HG03280 (cell line): ENCODE data around the gene AGRP.

Experiments used
- ATAC-seq: cut with Tn5 transposase; IDR thresholded peaks from one replicate; pipeline ENCODE4 v1.9.1; 2021; ENCODE audit warnings: mild to moderate bottlenecking, moderate library complexity; ENCODE audit not compliant: unreplicated experiment

AGRP gene

DNA sequence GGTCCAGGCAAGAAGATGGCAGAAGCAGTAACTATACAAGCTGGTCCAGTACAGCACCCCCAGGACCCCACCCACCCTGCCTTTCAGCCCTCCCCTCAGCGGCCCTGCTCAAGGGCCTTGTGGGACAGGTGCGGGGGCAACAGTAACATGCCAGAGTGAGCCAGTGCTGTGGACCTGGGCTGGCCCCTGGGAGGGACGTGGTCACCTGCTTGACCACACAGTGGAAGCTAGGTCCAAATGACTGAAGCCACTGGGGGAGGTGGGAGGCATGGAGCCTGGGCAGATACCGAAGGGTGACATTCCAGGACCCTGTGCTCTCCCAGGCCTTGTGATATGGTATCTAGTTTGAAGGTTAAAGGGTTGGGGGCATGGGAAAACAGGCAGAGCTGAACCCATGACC lies 19.7 kb downstream of the AGRP start:
- no peak for ATAC-seq

DNA sequence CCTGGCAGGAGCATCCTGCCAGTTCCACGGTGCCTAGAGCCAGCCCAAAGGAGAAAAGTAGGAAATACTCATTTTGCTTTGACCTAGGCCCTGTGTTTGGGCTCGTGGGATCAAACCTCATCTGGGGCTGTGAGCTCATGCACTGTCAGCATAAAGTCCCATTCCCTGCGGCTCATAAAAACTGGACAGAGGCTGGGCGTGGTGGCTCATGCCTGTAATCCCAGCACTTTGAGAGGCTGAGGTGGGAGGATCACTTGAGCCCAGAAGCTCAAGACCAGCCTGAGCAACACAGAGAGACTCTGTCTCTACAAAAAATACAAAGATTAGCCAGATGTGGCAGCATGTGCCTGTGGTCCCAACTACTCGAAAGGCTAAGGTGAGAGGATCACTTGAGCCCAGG lies 20.3 kb downstream of the AGRP start:
- no peak for ATAC-seq

DNA sequence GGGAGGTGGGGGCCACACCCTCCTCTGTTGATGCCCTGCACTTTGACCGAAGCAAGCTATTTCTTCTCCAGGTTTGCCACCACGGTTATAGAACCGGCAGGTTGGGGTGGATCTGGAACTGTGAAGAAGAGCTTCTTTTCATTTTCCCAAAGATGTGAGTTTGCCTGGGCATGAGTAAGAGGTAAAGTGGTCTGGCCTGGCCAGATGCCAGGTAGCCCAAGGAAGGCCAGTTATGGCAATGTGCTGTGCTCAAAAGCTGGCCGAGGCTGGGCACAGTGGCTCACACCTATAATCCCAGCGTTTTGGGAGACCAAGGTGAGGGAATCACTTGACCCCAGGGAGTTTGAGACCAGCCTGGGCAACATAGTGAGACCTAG lies 21.1 kb downstream of the AGRP start:
- no peak for ATAC-seq

GRCh38 chr16:67461600-67462278 lies 21.6 kb downstream of the AGRP start:
- ATAC-seq, result no peak

- ATAC-seq, result no peak
Observed at GRCh38 chr16:67460961-67461360, 22.4 kb downstream of the AGRP start.

- ATAC-seq, result no peak
Observed at GRCh38 chr16:67460168-67460567, 23.2 kb downstream of the AGRP start.

DNA sequence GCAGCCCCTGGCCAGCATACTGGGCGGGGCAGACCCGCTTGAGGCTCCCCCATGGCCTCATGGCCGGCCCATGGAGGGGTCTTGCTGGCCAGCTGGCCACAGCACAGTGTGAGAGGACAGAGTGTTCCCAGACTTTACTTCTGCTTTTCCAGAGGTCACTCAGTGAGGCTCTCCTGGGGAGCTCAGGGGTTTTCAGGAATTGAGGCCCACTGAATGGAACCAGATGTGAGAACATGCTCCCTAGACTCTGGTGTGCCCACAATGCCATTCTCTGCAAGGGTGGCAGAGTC lies 23.5 kb downstream of the AGRP start:
- no peak for ATAC-seq

- no peak for ATAC-seq
Observed at GRCh38 chr16:67459066-67459860, 24.1 kb downstream of the AGRP start.

GRCh38 chr16:67458121-67458641 lies 25.2 kb downstream of the AGRP start:
- ATAC-seq, result no peak

DNA sequence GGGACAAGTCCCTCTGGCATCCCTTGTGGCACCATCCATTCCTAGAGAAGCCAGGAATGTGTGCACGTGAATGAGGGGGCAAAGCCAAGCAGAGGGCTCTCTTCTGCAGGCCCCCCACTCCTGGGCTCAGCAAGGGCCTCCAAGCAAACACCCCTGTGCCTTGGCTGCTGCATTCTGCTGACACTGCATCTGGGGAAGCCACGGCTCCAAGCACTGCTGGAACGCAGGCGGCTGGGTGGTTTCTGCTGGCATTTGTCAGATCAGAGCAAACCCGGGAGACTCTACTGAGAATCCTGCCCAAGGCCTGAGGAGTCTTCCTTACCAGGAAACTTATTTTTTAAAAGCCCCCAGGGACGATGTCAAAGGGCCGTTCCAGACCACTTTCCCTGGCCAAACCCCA lies 25.7 kb downstream of the AGRP start:
- ATAC-seq, result no peak

DNA sequence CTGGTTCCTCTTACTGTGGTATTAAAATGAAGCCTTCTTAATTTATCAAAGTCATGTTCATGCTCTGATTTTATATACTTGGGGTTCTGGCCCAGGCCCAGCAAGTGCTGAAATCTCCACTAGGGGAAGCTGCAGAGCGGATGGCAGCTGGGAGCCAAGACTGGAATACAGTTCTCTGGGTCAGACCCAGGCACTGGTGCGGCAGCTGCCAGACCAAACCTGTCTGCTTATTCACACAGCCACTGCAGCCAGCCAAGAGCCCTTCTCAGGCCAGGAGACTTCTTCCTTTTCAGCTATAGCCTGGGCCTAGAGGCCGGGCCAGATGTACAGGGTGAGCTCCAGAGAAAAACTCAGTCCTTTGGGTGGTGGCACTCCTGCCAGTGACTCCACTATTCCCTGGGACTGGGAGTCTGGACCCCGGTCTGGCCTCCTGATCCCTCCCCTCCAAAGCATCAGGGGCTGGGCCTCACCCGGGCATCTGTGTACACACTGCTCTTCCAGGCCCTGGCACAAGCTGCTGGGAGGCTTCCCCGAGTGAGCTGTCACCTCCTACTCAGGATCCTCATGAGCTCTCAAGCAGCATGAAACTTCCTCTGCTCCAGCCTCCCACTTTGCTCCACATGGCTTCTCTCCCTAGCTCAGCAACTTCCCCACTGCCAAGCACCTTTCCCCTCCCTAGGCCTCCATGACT lies 26.8 kb downstream of the AGRP start:
- no peak for ATAC-seq

DNA sequence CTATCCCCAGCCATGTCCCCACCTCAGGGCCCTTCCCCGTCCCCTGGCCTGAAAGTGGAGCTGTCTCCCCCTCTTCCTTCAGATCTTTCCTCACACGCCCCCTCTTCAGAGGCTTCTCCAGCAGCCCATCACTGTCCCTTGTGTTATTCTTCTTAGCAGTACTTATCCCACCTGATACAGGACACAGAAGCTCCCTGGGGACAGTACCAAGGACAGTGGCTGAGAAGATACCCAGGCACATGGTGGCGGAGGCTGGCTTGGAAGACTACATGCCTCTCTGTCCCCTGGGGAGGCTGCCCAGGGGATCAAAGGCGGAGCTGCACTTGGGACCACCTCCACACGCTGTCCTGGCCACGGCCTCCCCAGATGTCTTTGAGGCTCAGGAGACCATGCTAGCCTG lies 28.5 kb downstream of the AGRP start:
- ATAC-seq, result no peak

DNA sequence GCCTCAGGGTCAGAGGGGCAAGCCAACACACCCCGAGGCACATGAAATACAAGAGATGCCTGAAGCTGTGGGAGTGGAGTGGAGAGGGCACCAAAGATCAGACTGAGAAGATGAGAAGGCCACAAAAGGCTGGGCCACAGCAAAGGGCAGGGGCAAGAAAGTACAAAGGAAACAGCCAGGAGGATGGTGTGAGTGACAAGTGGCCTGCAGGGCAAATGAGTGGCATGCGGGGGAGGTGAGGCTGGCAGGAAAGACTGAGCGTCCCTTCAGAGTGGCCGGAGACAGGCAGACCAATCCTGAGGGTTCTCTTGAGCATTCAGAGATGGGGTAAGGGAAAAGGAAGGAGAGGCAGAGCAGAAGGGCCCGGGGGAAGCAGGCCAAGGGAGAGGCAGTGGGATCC lies 29.2 kb downstream of the AGRP start:
- ATAC-seq, result no peak

DNA sequence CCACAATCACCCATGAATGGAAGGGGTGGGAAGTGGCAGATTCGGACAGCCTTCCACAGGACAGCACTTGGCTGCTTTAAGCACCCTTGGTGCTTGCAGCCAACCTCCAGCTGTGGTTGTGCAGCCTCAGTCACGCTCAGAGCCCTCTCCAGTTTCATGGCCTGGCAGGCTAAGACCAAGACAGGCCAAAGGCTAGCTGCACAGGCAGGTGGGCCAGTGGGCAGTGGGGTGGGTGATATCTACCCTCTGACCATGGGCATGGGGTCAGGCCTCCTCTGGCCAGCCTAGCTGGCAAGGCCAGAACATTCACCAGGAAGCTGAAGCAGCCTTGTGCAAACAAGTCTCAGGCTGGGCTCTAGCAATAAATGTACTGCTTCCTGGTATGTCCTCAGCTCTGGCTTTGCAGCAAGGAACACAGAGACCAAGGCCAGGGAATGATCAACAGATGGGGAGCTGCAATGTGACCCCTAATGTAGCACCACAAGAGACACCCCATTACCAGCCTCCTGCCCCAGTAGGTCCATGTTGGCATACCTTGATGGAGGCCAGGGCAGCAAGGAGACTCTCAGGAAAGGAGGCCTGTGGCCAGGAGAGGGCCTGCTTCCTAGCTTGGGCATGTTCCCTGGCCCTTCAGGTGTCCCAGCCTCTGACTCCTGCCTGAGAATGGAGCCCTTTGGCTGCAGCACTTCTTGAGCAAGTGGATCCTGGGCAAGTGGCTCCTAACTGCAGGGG lies 31.5 kb downstream of the AGRP start:
- ATAC-seq, result no peak

DNA sequence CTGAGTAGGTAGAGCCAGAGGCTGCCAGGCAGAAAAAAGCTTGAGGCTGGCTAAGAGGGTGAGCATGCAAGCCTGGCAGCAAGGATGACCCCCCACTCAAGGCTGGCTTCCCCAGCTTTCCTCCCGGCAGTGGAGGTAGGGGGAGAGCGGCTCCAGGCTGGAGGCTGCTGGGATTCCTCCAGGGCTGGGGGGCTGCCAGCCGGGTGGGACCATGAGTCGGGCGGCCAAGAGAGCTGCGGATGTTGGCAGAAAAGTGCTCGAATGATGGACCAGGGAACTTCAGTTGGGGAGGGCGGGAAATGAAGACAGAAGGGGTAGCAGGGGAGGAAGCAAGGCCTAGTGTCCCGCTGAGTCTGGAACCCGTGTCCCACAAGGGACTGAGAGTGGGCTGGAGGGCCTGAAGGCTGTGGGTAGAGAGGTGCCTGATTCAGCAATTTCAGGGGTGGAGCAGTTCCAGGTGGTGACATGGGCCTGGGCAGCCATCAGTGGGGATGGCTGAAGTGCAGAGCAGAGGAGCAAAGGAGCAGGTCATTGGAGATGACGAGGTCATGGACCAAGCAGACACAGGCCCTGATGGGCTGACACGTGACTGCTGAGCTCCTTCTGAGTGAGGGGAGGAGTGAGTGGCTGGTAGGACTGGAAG lies 32.2 kb downstream of the AGRP start:
- ATAC-seq, result no peak

- ATAC-seq, result no peak
Observed at GRCh38 chr16:67449739-67450138, 33.6 kb downstream of the AGRP start.

DNA sequence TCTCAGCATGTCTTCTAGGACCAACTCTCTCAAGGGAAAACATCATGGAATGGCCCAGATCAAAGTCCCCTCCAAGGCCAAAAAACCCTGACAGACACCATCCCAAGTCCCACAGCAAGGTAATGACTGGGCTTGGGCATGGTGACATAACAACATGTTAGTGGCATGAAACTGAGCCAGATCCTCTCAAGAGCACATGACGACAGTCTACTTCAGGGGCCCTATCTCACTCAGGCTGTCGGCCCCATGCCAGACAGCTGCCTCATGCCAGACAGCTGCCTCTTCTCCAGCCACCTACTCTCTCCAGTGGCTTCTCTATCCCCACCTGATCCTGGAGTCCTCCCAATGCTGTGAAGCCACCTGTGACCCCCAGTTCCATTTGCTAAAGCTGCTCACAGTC lies 34.0 kb downstream of the AGRP start:
- no peak for ATAC-seq

- ATAC-seq, result no peak
Observed at GRCh38 chr16:67448580-67448979, 34.8 kb downstream of the AGRP start.

GRCh38 chr16:67447508-67448076 lies 35.8 kb downstream of the AGRP start:
- peak; percentile 54 for ATAC-seq

- ATAC-seq, result no peak
Observed at GRCh38 chr16:67446968-67447507, 36.3 kb downstream of the AGRP start.
